RCC 7860 (cell line): Measurements from ENCODE around the gene QRFP.

Experiments
- DNase-seq: peaks from one replicate; pipeline ENCODE4 v3.0.0-alpha.2; 2015; ENCODE audit warnings: low spot score
- FAIRE-seq: peaks from 2 replicates; lab custom pipeline; 2012; peaks lifted over from hg19 to GRCh38; lab: Jason Lieb, UNC

QRFP gene

DNA sequence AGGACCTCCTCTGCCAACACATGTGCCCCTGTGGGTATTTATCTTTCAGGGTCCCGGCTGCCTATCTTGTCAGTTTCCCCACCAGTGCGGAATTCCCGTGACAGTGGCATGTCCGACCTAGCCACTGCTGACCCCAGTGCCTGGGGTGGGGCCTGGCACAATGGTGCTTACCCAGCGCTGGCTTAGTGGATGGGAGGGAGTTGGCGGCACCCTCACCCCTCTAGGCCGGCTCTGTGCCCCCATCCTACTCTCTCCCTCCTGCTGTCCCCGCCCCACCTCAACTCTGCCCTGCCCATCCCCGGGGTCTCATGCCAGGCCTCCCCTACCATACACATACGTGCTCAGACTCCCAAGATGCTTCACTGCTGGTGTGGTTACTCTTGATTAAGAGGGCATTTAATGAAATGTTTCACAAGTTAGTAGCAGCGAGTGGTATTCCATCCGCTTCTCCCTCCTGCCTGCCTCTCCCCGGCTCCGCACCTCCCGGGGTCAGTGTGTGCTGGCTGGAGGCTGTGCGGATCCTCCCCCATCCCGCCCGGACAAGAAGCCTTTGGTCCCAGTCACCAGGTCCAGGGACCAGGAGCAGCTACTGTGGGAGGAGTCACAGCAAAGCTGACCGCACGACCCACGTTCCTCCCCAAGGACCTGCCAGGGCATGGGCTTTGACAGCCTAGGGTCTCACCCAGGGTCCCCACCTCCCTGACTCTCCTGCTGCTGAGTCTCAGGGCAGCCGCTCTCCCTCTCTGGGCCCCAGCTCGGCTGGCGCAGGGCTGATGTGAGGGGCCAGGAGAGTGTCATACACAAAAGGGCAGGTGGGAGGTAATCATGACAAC, 9.5 kb upstream of the QRFP start:
- FAIRE-seq (no peak), DNase-seq (no peak)

GRCh38 chr9:130905125-130905901, 8.7 kb upstream of the QRFP start:
- no peak for DNase-seq
- FAIRE-seq = no peak

DNA sequence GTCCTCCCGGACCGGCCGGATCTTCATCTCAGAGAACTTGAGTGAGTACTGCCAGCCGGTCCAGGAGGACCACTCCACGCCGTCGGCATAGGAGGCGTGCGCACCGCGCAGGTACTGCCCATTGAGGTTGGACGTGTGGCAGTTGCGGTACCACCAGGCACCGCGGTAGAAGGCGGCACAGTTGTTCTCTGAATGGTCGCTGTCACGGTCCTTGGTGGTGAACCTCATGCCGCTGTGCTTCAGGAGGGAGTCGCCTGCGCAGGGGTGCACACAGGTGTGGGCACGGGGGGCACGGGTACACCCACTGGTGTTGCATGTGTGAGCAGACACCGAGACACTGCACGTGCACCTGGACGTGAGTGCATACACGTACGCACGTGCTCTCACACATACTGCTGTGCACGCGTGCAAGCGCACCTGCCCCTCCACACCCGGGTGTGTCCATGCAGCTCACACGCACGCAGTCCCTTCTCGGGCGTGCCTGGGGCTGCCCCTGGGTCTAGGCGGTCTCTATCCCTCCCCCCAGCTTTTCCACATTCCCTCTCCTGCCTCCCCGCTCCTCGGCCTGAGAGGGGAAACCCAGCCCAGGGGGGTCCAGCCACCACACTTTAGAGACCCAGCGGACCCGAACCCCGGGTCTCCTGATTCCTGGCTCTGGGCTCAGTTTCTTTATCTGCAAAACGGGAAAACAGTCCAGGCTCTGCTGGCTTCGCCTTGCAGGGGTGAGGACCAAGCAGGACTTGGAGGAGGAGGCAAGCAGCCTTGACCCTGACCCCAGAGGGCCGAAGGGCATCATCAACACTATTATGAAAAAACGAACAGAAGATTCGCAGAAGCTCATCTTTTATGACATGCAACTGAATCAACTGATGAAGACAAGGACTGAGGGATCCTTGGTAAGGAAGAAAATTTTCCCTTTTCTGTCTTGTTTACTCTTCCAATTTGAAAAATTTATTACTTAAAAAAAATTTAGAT, 7.7 kb upstream of the QRFP start:
- no peak for FAIRE-seq
- DNase-seq = no peak

DNA sequence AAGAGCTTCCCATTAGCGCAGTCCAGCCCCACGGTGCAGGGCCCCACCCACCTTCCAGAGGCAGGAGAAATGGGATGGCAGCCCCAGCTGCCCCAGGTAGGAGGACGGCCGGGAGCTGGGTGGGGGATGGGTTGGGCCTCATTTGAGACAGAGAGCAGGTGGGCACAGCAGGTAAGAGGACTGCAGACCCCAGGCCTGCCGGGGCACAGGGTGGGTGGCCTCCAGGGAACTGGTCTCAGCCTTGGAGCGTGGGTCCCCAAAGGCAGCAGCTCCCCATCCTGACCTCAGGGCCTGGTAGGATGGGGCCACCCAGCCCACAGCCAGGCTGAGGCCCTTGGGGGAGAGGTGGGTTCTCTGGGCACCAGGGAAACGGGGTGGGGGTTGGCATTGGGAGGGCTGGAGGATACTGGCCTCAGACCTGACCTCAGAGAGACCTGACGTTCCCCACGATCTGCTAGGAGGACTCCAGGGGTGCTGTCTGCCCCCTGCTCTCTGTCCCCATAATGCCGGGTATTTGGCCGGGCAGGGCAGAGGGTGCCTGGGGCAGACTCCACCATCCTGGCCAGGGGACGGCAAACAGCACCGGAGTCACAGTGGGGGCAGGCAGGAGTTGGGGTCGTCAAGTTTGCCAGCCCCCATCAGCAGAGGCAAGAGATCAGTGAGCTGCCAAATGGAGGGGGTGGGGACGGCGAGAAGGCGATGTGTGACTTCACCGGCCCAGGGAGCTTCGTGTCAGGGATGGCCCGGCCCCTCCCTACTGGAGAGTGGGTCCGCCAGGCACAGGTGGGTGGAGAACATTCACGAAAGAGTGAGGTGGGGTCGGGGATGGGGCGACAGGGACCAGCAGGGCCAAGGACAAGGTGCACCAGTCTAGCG, 6.8 kb upstream of the QRFP start:
- DNase-seq (no peak), FAIRE-seq (no peak)

DNA sequence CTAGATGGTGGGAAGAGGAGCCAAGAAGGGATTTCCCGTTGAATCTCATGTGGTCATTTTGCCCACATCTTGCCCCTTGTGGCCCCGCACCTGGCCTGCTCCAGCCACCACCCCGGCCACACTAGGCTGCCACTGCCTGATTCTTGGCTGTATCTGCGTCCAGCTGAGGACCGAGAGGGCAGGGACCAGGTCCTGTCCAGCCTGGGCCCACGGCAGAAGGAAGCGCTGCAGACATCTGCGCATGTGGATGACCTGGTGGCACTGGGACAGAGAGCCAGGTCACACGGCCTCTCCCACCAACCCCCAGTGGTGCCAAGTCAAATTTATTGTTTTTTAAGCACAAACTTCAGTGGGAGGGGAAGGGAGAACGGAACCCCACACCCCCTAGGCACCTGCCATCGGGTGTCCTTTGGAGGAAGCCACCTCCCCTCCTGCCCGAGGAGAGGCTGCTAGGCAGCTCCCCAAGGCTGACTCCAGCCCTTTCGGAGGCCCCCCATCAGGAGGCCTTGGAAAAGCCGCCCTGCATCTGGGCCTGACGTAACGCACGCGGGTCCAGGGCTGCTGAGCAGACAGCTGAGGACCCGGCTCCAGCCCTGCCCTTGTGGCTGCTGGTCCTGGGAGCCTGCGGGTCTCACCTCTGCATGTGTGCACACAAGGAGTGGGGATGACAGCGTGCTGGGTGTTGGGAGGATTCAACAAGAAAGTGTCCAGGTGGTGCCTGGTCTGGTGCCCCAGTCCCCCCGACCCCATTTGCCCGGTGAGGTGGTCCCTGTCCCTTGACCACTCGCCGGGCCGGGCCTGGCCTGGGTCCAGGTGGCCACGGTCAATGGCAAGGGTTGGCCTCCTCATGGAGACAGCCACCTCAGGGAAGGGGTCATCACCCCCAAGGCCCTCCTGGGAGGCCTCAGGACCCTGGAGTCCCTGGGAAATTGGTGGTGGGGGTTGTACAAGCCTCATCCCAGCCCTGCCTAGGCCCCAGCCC, 5.9 kb upstream of the QRFP start:
- DNase-seq (no peak), FAIRE-seq (no peak)

- DNase-seq (no peak), FAIRE-seq (no peak)
Measured at GRCh38 chr9:130901498-130902203, 5.0 kb upstream of the QRFP start.

- FAIRE-seq (no peak), DNase-seq (no peak)
Measured at GRCh38 chr9:130900701-130901497, 4.3 kb upstream of the QRFP start.

- DNase-seq (no peak), FAIRE-seq (no peak)
Measured at GRCh38 chr9:130899051-130899748, 2.6 kb upstream of the QRFP start.

GRCh38 chr9:130898552-130898852, 1.9 kb upstream of the QRFP start:
- DNase-seq (no peak), FAIRE-seq (no peak)

DNA sequence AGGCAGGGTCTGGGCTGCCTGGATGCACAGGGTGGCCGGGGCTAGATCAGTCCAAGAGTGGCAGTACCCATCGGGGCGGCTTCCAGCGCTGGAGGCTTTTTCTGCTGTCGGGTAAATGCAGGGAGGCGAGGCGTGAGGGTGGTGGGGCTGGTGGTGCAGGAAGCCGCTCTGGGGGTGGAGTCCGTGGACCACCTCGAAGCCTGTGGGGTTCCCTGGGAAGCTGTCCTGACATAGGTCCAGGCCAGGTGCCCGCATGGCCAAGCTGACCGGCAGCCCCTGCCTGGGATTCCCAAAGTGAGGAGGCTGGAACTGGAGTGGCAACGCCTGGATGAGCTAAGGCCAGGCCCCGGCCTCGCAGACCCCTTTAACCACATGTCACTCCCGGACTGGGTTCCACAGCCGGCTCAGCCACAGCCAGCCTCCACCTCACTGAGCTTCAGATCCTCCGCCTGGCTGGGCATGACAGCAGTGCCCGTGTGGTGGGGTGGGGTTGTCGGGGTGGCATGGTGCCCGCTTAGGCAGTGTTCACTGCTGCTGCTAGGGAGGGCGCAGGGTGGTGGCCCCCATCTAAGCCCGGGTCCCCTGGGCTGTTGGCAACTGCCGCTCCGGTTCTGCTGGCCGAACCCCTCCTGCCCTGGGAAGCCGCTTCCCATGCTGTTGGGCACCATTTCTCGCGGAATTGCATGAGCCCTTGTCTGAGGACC, 1.4 kb upstream of the QRFP start:
- no peak for FAIRE-seq
- no peak for DNase-seq

- FAIRE-seq (no peak), DNase-seq (no peak)
Measured at GRCh38 chr9:130897105-130897751, 616 bp upstream of the QRFP start.

DNA sequence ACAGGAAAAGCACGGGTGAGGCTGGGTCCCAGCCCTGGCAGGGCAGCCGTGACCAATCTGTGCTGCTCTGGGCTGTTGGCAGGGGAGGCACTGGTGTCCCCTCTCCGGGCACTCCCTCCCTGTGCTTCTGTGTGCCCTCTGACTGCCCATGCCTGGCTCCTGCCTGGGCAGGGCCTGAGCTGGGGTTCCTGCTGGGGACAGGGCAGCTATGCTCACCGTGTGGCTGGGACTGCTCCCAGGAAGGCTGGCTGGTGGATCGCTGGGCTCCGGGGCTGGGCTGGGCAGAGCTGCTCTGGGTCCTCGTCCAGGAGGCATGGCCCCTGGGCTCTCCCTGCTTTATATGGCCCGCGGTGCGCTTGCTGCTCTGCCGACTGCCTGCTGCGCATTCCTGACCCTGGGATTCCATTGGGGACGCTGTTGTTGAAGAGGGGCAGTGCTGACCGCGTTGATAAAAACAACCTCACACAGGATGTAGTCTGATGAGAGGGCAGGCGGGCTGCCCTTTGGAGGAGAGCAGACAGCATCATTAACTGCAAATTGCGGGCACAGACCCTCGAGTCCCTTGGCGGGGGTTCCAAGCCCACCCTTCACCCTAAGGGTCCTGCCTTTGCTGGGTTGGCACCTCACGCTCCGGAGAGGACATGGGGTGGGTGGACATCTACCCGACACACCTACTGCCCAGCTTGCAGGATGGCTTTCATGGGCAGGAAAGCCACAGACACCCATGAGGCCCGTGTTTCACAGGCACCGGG, 955 bp downstream of the QRFP start:
- no peak for FAIRE-seq
- no peak for DNase-seq

GRCh38 chr9:130895038-130895437, 1.6 kb downstream of the QRFP start:
- no peak for FAIRE-seq
- DNase-seq = no peak

- DNase-seq (no peak), FAIRE-seq (no peak)
Measured at GRCh38 chr9:130894546-130894945, 2.1 kb downstream of the QRFP start.
